EH (cell line): ENCODE measurements around the gene BCAR3.
A peak's percentile ranks its signal among the peaks of the same experiment; 100 is the strongest.

Source experiments
- DNase-seq: peaks from one replicate; pipeline ENCODE4 v3.0.0-alpha.2; 2015; ENCODE audit warnings: low read depth

BCAR3 gene

GRCh38 chr1:93638981-93639380 is 42.7 kb downstream of the BCAR3 start:
- no peak for DNase-seq

- DNase-seq = no peak
Observed at GRCh38 chr1:93638307-93638847, 43.3 kb downstream of the BCAR3 start.

- DNase-seq = no peak
Observed at GRCh38 chr1:93636712-93637111, 44.9 kb downstream of the BCAR3 start.

GRCh38 chr1:93635614-93636543 is 45.8 kb downstream of the BCAR3 start:
- DNase-seq = peak; percentile 28

GRCh38 chr1:93633313-93633712 is 48.3 kb downstream of the BCAR3 start:
- DNase-seq = no peak

- peak; percentile 46 for DNase-seq
Observed at GRCh38 chr1:93631626-93632365, 49.8 kb downstream of the BCAR3 start.

- no peak for DNase-seq
Observed at GRCh38 chr1:93630168-93630567, 51.5 kb downstream of the BCAR3 start.

- DNase-seq = peak; percentile 80
Observed at GRCh38 chr1:93629101-93630059, 52.3 kb downstream of the BCAR3 start.

- DNase-seq = peak; percentile 70
Observed at GRCh38 chr1:93628681-93629080, 53.0 kb downstream of the BCAR3 start.

GRCh38 chr1:93625582-93626327 is 55.9 kb downstream of the BCAR3 start:
- DNase-seq = peak; percentile 99

GRCh38 chr1:93623875-93624274 is 57.8 kb downstream of the BCAR3 start:
- peak; percentile 96 for DNase-seq

- peak; percentile 68 for DNase-seq
Observed at GRCh38 chr1:93623436-93623835, 58.2 kb downstream of the BCAR3 start.

- DNase-seq = no peak
Observed at GRCh38 chr1:93621246-93621645, 60.4 kb downstream of the BCAR3 start.

- peak; percentile 73 for DNase-seq
Observed at GRCh38 chr1:93620841-93621210, 60.8 kb downstream of the BCAR3 start.

GRCh38 chr1:93620172-93620840 is 61.3 kb downstream of the BCAR3 start:
- DNase-seq = peak; percentile 78

GRCh38 chr1:93619507-93620171 is 62.0 kb downstream of the BCAR3 start:
- DNase-seq = no peak

GRCh38 chr1:93617670-93618499 is 63.8 kb downstream of the BCAR3 start:
- no peak for DNase-seq

GRCh38 chr1:93616996-93617669 is 64.5 kb downstream of the BCAR3 start:
- DNase-seq = peak; percentile 50
